Fibroblast of the aortic adventitia (primary cell): Measurements from ENCODE around the gene ICAM5. TPM values are rescaled to one million over a fixed set of nuclear protein-coding genes. Genes with fewer than 3 reads are reported as not detected.

ENCODE experiments used
- DNase-seq: peaks from one replicate; pipeline ENCODE4 v3.0.0-alpha.2; 2010; ENCODE audit warnings: low read depth
- H3K4me3 ChIP-seq: 2 replicates; pipeline ENCODE4 v1.5.1; 2011; ENCODE audit warnings: low read depth, mild to moderate bottlenecking, control low read depth, low read length, moderate library complexity
- CTCF ChIP-seq: IDR thresholded peaks from 2 replicates; pipeline ENCODE4 v1.5.1; 2011; ENCODE audit warnings: mild to moderate bottlenecking, low read length, control low read depth, inconsistent platforms; ENCODE audit not compliant: insufficient read depth
- total RNA-seq: library from RNA; depleted of rRNA; stranded (reverse); fragments of >200 nt; gene quantifications from 2 replicates; pipeline ENCODE4 v1.2.3, GENCODE V29; 2012; ENCODE audit warnings: low replicate concordance

The ICAM5 gene
- total RNA-seq, 1 donor: 1.2 TPM

- peak; percentile 44 for DNase-seq
Observed at GRCh38 chr19:10286803-10287737, 2.7 kb upstream of the ICAM5 start, which contains the start of gene ICAM4. Gene ICAM4 (plus strand): TSS chr19:10286955. CDS start chr19:10287013, 58 bp downstream.

GRCh38 chr19:10288662-10289166 lies 1.0 kb upstream of the ICAM5 start:
- no peak for TF ChIP-seq CTCF
- no peak for DNase-seq
- peak overlapping the region; percentile 25 for H3K4me3 ChIP-seq

More at GRCh38 chr19:10286803-10287737, 2.7 kb upstream of the ICAM5 start, which contains the start of gene ICAM4:
- TF ChIP-seq CTCF: no peak
- no peak within 1 kb of the TSS for H3K4me3 ChIP-seq

GRCh38 chr19:10289167-10289835 lies 451 bp upstream of the ICAM5 start:
- peak overlapping the region; percentile 25 for H3K4me3 ChIP-seq
- no peak for DNase-seq
- no peak for TF ChIP-seq CTCF

- TF ChIP-seq CTCF: no peak
- peak; percentile 24 for DNase-seq
- H3K4me3 ChIP-seq: peak overlapping the region; percentile 42
Observed at GRCh38 chr19:10290357-10290875, 664 bp downstream of the ICAM5 start.

GRCh38 chr19:10290876-10291553 lies 1.3 kb downstream of the ICAM5 start:
- DNase-seq: no peak
- H3K4me3 ChIP-seq: peak overlapping the region; percentile 53
- TF ChIP-seq CTCF: no peak

- H3K4me3 ChIP-seq: peak overlapping the region; percentile 53
- TF ChIP-seq CTCF: no peak
- no peak for DNase-seq
Observed at GRCh38 chr19:10291554-10292205, 1.9 kb downstream of the ICAM5 start.
